ENCODE data around the gene PPP1R8.

DNA sequence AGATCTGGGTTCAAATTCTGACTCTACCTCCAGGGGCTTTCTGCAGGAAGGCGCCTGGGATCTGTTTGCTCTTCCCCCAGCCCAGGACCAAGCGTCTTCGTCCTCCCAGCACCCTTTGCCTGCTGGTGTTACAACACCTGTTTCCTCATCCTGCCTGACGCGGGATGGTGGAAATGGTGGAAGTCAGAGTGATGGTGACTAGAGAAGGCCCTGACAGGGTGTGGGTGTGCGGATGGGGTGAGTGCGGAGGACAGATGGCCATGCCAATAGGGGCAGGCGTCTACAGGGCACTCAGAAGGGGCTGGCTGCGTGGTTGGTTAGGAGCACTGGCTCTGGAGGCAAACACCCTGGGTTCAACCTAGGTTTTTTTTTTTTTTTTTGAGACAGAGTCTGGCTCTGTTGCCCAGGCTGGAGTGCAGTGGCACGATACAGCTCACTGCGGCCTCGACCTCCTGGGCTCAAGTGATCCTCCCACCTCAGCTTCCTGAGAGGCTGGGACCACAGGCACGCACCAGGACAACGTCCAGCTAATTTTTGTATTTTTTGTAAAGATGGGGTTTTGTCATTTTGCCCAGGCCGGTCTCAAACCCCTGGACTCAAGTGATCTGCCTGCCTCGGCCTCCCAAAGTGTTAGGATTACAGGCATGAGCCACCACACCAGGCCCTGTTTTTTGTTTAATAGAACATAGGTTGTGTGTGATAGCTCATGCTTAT is 43.2 kb downstream of the PPP1R8 start:
- TF ChIP-seq, protein P1, sequence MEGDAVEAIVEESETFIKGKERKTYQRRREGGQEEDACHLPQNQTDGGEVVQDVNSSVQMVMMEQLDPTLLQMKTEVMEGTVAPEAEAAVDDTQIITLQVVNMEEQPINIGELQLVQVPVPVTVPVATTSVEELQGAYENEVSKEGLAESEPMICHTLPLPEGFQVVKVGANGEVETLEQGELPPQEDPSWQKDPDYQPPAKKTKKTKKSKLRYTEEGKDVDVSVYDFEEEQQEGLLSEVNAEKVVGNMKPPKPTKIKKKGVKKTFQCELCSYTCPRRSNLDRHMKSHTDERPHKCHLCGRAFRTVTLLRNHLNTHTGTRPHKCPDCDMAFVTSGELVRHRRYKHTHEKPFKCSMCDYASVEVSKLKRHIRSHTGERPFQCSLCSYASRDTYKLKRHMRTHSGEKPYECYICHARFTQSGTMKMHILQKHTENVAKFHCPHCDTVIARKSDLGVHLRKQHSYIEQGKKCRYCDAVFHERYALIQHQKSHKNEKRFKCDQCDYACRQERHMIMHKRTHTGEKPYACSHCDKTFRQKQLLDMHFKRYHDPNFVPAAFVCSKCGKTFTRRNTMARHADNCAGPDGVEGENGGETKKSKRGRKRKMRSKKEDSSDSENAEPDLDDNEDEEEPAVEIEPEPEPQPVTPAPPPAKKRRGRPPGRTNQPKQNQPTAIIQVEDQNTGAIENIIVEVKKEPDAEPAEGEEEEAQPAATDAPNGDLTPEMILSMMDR (IDR thresholded peaks at IDR 0.05; ENCODE audit: low read length): no peak
- no peak for TF ChIP-seq EZH2 (IDR thresholded peaks at IDR 0.05; ENCODE audit: borderline replicate concordance, low read length)
